SK-N-SH (cell line): Measurements from ENCODE around the gene CFAP20DC. TPM values are rescaled to one million over a fixed set of nuclear protein-coding genes. Genes with fewer than 3 reads are reported as not detected.
A peak's percentile ranks its signal among the peaks of the same experiment; 100 is the strongest.

Source experiments
- CTCF ChIA-PET: fragments of 300-600, 350-600 bp; formaldehyde crosslinking; extraction: SDS; loops from one replicate; lab custom pipeline; 2021; lab: Yijun Ruan, JAX
- POLR2A ChIA-PET: fragments of 350-600 bp; sonication (Branson Sonifier 250); formaldehyde crosslinking; extraction: SDS; loops from one replicate; lab custom pipeline; 2020; ENCODE audit warnings: antibody characterized with exemption, inconsistent platforms; lab: Yijun Ruan, JAX
- DNase-seq: peaks from one replicate; pipeline ENCODE4 v3.0.0; 2012
- H2AFZ ChIP-seq: fragments of 200-600 bp; sonication (generic); 2 replicates; pipeline ENCODE4 v1.8.1; 2016; ENCODE audit warnings: antibody characterized with exemption, mild to moderate bottlenecking, low read depth
- H3F3A ChIP-seq: fragments of 200-600 bp; sonication (generic); replicated peaks from 2 replicates; pipeline ENCODE3; 2016; ENCODE audit warnings: antibody characterized with exemption, mild to moderate bottlenecking; ENCODE audit not compliant: insufficient read depth
- H3K27ac ChIP-seq, 2 experiments: fragments of 200-500 bp in 1 of 2; fragments of 200-600 bp in 1 of 2; sonication (Bioruptor generic) in 1 of 2; sonication (generic), shearing (Covaris generic) in 1 of 2; 2 replicates each; pipeline versions ENCODE4 v1.5.1 to v1.6.1; 2014 to 2016; ENCODE audit warnings: low read depth in 2 of 2, inconsistent platforms in 1 of 2, low read length in 1 of 2, mild to moderate bottlenecking in 1 of 2, mixed read lengths in 1 of 2
- H3K27me3 ChIP-seq: fragments of 200-600 bp; sonication (generic), shearing (Covaris generic); 2 replicates; pipeline ENCODE4 v1.6.1; 2016; ENCODE audit warnings: mixed run types; ENCODE audit not compliant: insufficient read depth
- H3K36me3 ChIP-seq, 2 experiments: fragments of 200-500 bp in 1 of 2; fragments of 200-600 bp in 1 of 2; sonication (Bioruptor generic) in 1 of 2; sonication (generic) in 1 of 2; replicated peaks in 1 of 2; 2 replicates each; pipeline versions ENCODE3 to v1.5.1; 2014 to 2016; ENCODE audit warnings: low read length in 1 of 2, mild to moderate bottlenecking in 1 of 2; ENCODE audit not compliant: insufficient read depth in 2 of 2, control insufficient read depth in 1 of 2
- H3K4me1 ChIP-seq, 2 experiments: fragments of 200-500 bp in 1 of 2; fragments of 200-600 bp in 1 of 2; sonication (Bioruptor generic) in 1 of 2; sonication (generic), shearing (Covaris generic) in 1 of 2; 2 replicates each; pipeline versions ENCODE4 v1.5.1 to v1.6.1; 2014 to 2016; ENCODE audit warnings: low read depth in 1 of 2, low read length in 1 of 2, mixed run types in 1 of 2; ENCODE audit not compliant: insufficient read depth in 2 of 2, control insufficient read depth in 1 of 2
- H3K4me2 ChIP-seq: fragments of 200-600 bp; sonication (generic), shearing (Covaris generic); 2 replicates; pipeline ENCODE4 v1.6.1; 2017; ENCODE audit warnings: mixed run types
- H3K4me3 ChIP-seq, 2 experiments: fragments of 200-500 bp in 1 of 2; fragments of 200-600 bp in 1 of 2; sonication (Bioruptor generic) in 1 of 2; sonication (generic), shearing (Covaris generic) in 1 of 2; 2 replicates each; pipeline versions ENCODE4 v1.5.1 to v1.8.1; 2014 to 2016; ENCODE audit warnings: low read depth in 2 of 2, inconsistent platforms in 1 of 2, low read length in 1 of 2, mild to moderate bottlenecking in 1 of 2, mixed read lengths in 1 of 2, moderate library complexity in 1 of 2
- H3K79me2 ChIP-seq: fragments of 200-600 bp; sonication (generic); 2 replicates; pipeline ENCODE4 v1.8.1; 2017; ENCODE audit warnings: mild to moderate bottlenecking; ENCODE audit not compliant: insufficient read depth
- H3K9ac ChIP-seq: fragments of 200-600 bp; sonication (generic); 2 replicates; pipeline ENCODE4 v1.6.1; 2017; ENCODE audit warnings: mixed run types
- H3K9me2 ChIP-seq: fragments of 200-600 bp; sonication (generic); 2 replicates; pipeline ENCODE4 v1.6.1; 2017; ENCODE audit warnings: mixed run types
- H3K9me3 ChIP-seq: fragments of 200-600 bp; sonication (generic); 2 replicates; pipeline ENCODE4 v1.6.1; 2017; ENCODE audit warnings: mixed run types, mild to moderate bottlenecking, moderate library complexity
- H4K20me1 ChIP-seq: fragments of 200-600 bp; sonication (generic); 2 replicates; pipeline ENCODE4 v1.6.1; 2017; ENCODE audit warnings: mild to moderate bottlenecking, mixed run types; ENCODE audit not compliant: insufficient read depth
- EP300 ChIP-seq, 2 experiments: IDR thresholded peaks; 2 replicates each; pipeline versions ENCODE4 v1.4.0 to v1.6.1; 2012; ENCODE audit warnings: borderline replicate concordance in 1 of 2, low read depth in 1 of 2, low read length in 1 of 2
- FOXM1 ChIP-seq: IDR thresholded peaks from 2 replicates; pipeline ENCODE4 v1.4.0; 2012; ENCODE audit warnings: low read depth, mild to moderate bottlenecking
- GABPA ChIP-seq: IDR thresholded peaks from 2 replicates; pipeline ENCODE4 v1.4.0; 2012; ENCODE audit warnings: low read depth, mild to moderate bottlenecking
- GATA2 ChIP-seq: sonication (generic); formaldehyde crosslinking; IDR thresholded peaks from 2 replicates; pipeline ENCODE4 v1.5.0; 2020; ENCODE audit warnings: mild to moderate bottlenecking, missing genetic modification reagents
- JUND ChIP-seq: IDR thresholded peaks from 2 replicates; pipeline ENCODE4 v1.4.0; 2012
- MEF2A ChIP-seq: IDR thresholded peaks from 2 replicates; pipeline ENCODE4 v1.4.0; 2012; ENCODE audit warnings: low read depth, borderline replicate concordance
- NRF1 ChIP-seq: IDR thresholded peaks from 2 replicates; pipeline ENCODE4 v1.6.1; 2012; ENCODE audit warnings: low read depth, mild to moderate bottlenecking, low read length
- POLR2AphosphoS5 ChIP-seq: IDR thresholded peaks from 2 replicates; pipeline ENCODE4 v1.6.1; 2012; ENCODE audit warnings: low read depth, low read length
- RFX5 ChIP-seq: IDR thresholded peaks from 2 replicates; pipeline ENCODE4 v1.6.1; 2012; ENCODE audit warnings: mild to moderate bottlenecking, improper control_type of control experiment, low read length
- SMC3 ChIP-seq: IDR thresholded peaks from 2 replicates; pipeline ENCODE4 v1.6.1; 2012; ENCODE audit warnings: low read depth, low read length, improper control_type of control experiment
- TEAD4 ChIP-seq: IDR thresholded peaks from 2 replicates; pipeline ENCODE4 v1.4.0; 2012; ENCODE audit warnings: mild to moderate bottlenecking, borderline replicate concordance; ENCODE audit not compliant: insufficient read depth
- YY1 ChIP-seq: IDR thresholded peaks from 2 replicates; pipeline ENCODE4 v1.4.0; 2012; ENCODE audit warnings: low read depth, mild to moderate bottlenecking
- WGBS: methylation state at CpG from one replicate; pipeline ENCODE4 v1.1.6; 2017; ENCODE audit warnings: low lambda C conversion rate; 5-methylcytosine and 5-hydroxymethylcytosine counted together
- polyA plus RNA-seq, 3 experiments: library from polyadenylated mRNA; depleted of rRNA; stranded (reverse); fragments of >200 nt; gene quantifications; 2 replicates each; pipeline ENCODE4 v1.2.3, GENCODE V29; 2012
- TF ChIP-seq, protein P1 (sequence below): IDR thresholded peaks from 2 replicates; pipeline ENCODE4 v1.4.0; 2012; ENCODE audit warnings: low read depth, borderline replicate concordance
- TF ChIP-seq, protein P2 (sequence below): fragments of 150-350 bp; IDR thresholded peaks from 2 replicates; pipeline ENCODE4 v1.6.1; 2017; ENCODE audit warnings: antibody characterized with exemption, low read length, low read depth, borderline replicate concordance

The CFAP20DC gene
- polyA plus RNA-seq, 1 of the 3 experiments (the other 2 are of a cell fraction), result 1.8 TPM

- no peak for TF ChIP-seq GABPA
- no peak for TF ChIP-seq SMC3
- TF ChIP-seq RFX5, result no peak
- no peak for TF ChIP-seq POLR2AphosphoS5
- no peak for TF ChIP-seq JUND
- no peak for TF ChIP-seq YY1
- TF ChIP-seq EP300 (IDR thresholded peaks at IDR 0.05; ENCODE audit: borderline replicate concordance in 1 of 2, low read depth in 1 of 2, low read length in 1 of 2), result peak in 1 of 2 experiments; percentile 91; a peak in 2 of 4 replicates
- TF ChIP-seq, protein P1, sequence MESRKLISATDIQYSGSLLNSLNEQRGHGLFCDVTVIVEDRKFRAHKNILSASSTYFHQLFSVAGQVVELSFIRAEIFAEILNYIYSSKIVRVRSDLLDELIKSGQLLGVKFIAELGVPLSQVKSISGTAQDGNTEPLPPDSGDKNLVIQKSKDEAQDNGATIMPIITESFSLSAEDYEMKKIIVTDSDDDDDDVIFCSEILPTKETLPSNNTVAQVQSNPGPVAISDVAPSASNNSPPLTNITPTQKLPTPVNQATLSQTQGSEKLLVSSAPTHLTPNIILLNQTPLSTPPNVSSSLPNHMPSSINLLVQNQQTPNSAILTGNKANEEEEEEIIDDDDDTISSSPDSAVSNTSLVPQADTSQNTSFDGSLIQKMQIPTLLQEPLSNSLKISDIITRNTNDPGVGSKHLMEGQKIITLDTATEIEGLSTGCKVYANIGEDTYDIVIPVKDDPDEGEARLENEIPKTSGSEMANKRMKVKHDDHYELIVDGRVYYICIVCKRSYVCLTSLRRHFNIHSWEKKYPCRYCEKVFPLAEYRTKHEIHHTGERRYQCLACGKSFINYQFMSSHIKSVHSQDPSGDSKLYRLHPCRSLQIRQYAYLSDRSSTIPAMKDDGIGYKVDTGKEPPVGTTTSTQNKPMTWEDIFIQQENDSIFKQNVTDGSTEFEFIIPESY, result no peak
- TF ChIP-seq, protein P2, sequence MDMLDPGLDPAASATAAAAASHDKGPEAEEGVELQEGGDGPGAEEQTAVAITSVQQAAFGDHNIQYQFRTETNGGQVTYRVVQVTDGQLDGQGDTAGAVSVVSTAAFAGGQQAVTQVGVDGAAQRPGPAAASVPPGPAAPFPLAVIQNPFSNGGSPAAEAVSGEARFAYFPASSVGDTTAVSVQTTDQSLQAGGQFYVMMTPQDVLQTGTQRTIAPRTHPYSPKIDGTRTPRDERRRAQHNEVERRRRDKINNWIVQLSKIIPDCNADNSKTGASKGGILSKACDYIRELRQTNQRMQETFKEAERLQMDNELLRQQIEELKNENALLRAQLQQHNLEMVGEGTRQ, result no peak
These were observed 248.3 kb downstream of the CFAP20DC start (continued) for GRCh38 chr3:58801541-58801940.

DNA sequence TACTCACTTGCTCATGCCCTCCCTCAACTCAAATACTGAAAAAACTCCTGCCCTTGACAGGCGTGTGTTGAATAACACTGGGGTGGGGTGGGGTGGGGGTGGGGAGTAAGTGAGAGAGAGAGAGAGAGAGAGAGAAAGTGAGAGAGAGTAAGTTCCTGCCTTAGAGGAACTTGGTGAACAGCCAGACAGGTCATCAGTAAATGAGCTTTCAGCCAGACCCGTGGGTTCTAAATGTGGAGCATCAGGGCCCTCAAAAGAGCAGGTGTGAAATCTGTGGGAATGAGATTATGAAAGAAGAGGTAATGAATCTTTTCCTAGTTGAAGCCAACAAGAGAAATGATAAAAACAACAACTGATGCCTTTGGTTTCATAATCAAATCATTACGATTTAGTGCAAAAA is 248.9 kb downstream of the CFAP20DC start:
- no peak overlapping the region for H3K9ac ChIP-seq
- peaks cover 3% of the 10 kb centered on the region for H3F3A ChIP-seq
- H3K36me3 ChIP-seq, result no peaks in the 10 kb centered on the region
- H3K9me2 ChIP-seq, result no peaks in the 10 kb centered on the region
- no peak overlapping the region for H3K4me2 ChIP-seq
- no peaks in the 10 kb centered on the region for H3K9me3 ChIP-seq
- no peak overlapping the region for H3K4me3 ChIP-seq
- H3K27ac ChIP-seq, result peak overlapping the region in 1 of 2 experiments; percentile 22; a peak in 1 of 4 replicates
- WGBS, result 65% methylated on average over 3 of the region's 3 CpGs
- TF ChIP-seq NRF1 (no peak), TEAD4 (no peak), FOXM1 (no peak), GABPA (no peak), POLR2AphosphoS5 (no peak), EP300 (IDR thresholded peaks at IDR 0.05; ENCODE audit: borderline replicate concordance in 1 of 2, low read depth in 1 of 2, low read length in 1 of 2) (no peak), MEF2A (no peak), GATA2 (CRISPR knock-in tag) (no peak)
- TF ChIP-seq, protein P2, result no peak
- CTCF ChIA-PET, result interaction anchor here (0.6 to 1.6 kb wide), 4 partner anchors 24 to 306 kb away, joined by 3 read pairs; no protein-coding TSS in a partner anchor
- peaks cover 0 to 19% of the 10 kb centered on the region in 2 experiments; a peak in 2 of 4 replicates for H3K4me1 ChIP-seq
- no peak for DNase-seq
- no peaks in the 10 kb centered on the region for H4K20me1 ChIP-seq
- no peak overlapping the region for H2AFZ ChIP-seq
- H3K79me2 ChIP-seq, result no peaks in the 10 kb centered on the region
- POLR2A ChIA-PET, result no interaction called here
- H3K27me3 ChIP-seq, result no peaks in the 10 kb centered on the region
